Fibroblast of gingiva (primary cell): ENCODE results near the gene HCK.

Experiments
- DNase-seq: peaks from one replicate; pipeline ENCODE4 v3.0.0-alpha.2; 2011; ENCODE audit warnings: low read depth

HCK gene

DNA sequence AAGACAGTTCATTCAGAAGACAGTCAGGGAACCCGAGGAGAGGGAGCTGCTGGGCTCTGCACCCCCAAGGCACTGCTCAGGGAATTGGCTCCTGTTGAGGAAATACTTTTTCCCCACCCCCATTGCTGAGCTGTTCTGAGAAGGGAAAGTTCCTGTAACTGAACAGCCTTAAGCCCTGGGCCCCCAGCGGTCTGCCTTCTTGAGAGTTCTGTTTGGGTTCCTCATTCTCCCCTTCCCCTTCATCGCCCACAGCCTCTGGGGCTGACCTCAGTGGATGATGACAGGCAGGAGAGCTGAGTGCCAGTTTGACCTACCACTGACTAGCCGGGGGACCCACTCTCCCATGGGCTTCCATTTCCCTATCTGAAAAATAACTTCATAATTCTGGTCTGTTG, 10.7 kb downstream of the HCK start:
- DNase-seq = no peak

DNA sequence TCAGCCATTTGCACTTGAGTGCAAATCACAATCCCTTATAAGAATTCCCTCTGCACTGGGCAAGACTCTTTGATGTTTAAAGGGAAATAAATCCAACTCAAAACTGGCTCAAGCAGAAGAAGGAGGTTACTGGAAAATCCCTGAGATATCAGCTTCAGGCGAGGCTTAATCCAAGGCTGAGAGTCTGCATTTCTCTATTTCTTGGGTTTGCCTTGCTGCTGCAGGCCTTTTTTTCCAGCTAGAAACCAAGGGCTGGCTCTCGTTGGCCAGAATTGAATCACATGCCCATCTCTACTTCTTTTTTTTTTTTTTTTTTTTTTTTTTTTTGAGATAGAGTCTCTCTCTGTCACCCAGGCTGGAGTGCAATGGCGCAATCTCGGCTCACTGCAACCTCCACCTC, 11.7 kb downstream of the HCK start:
- no peak for DNase-seq

DNA sequence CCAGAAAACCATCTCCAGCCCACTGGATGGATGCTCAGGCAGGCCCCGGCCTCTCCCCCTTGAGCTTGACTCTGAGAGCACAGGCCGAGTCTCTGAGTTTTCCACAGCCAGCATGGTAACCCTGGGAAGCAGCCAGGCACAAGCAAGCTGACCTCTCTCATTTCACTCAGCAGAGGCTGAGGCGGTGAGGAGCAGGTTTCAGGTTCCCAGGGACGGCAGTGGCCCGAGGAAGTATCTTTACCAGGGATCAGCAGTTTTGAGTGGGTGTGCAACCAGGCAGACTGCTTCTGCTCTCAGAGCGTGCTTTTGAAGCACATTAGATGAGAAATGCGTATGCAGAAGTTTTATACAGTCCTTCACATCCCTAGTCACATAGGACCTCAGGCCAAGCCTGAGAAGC, 12.6 kb downstream of the HCK start:
- no peak for DNase-seq

DNA sequence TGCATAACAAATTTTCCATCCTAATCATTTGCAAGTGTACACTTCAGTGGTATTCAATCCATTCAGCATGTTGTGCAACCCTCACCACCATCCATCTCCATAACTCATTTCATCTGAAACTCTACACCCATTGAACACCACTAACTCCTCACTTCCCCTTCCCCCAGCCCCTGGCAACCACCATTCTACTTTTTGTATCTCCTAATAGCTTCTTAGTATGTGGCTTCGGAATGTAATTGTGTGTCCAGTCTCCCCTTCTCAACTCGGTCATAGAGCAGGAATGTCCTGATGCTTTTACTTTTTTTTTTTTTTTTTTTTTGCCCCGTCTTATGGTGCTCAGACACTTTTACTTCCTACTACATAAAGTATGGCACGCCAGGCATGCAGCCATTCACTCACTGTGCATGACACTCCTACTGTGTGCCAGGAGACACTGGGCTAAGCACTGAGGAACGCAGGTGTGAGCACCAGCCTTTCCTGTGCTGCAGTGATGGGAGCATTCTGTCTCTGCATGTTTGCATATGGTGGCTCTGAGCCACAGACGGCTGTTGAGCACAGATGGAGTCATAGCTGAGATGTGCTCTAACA, 15.3 kb downstream of the HCK start:
- DNase-seq = peak; percentile 96

DNA sequence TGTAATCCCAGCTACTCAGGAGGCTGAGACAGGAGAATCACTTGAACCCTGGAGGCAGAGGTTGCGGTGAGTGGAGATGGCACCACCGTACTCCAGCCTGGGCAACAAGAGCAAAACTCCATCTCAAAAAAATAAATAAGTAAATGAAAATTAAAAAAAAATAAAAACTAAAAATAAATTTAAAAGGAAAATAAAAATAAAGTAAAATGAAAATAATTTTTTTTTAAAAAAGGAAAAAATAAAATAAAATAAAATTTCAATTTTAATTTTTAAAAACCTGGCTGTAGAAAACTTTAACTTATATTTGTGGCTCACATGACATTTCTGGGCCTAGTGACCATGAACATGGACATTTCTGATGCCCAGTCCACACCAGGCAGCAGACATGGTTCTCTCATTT, 16.1 kb downstream of the HCK start:
- DNase-seq = no peak

DNA sequence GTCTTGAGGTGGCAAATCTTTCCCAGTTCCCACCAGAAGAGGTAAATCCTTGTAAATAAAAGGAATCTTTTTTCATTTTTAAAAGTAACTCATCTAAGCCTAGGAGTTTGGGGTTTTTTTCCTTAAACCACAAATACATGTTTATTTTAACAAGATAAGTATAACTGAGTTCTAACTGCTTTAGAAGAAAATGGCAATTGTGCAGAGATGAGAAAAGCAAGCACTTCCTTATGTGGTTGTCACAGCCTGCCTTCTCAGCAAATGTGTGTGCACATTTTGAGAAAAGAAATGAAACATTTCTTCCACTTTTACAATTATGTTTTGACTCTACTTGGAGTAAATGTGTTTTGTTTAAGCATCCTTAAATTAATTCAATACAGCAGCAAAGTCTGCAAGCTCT, 17.7 kb downstream of the HCK start:
- no peak for DNase-seq

DNA sequence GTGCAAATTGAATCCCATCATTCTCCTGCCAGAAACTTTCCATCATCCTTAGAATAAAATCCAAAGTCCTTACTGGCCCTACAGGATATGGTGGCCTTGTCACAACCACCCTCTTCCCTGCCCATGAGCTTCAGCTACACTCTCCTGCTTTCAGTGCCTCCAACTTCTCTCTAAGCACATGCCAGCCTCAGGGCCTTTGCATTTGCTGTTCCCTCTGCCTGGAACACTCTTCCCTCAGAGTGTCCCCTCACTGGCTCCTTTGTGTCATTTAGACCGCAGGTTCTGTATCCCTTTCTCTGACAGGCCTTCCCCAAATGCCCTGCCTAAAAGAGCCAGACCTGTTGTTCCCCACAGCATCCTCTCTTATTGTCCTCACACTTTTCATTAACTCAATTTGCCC, 18.2 kb downstream of the HCK start:
- no peak for DNase-seq

DNA sequence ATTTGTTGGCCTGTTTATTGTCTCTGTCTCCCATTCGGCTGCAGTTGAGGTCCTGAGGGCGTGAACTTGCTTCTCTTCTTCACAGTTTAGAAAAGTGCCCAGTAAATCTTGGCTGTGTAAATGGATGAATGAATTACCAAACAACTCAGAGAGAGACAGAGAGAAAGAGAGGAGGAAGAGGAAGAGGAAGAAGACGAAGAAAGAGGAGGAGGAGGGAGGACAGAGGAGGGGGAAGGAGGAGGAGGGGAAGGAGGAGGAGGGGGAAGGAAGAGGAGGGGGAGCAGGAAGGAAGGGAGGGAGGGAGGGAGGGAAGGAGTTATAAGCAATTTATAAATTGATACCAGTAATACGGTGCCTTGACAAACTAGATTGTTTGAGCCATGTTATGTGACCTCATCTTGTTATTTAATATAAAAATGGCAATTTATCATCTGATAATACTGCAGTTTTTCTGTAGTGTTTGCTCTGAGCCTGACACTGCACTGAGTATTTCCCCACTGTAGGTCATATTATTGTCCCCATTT, 18.7 kb downstream of the HCK start:
- DNase-seq = no peak

DNA sequence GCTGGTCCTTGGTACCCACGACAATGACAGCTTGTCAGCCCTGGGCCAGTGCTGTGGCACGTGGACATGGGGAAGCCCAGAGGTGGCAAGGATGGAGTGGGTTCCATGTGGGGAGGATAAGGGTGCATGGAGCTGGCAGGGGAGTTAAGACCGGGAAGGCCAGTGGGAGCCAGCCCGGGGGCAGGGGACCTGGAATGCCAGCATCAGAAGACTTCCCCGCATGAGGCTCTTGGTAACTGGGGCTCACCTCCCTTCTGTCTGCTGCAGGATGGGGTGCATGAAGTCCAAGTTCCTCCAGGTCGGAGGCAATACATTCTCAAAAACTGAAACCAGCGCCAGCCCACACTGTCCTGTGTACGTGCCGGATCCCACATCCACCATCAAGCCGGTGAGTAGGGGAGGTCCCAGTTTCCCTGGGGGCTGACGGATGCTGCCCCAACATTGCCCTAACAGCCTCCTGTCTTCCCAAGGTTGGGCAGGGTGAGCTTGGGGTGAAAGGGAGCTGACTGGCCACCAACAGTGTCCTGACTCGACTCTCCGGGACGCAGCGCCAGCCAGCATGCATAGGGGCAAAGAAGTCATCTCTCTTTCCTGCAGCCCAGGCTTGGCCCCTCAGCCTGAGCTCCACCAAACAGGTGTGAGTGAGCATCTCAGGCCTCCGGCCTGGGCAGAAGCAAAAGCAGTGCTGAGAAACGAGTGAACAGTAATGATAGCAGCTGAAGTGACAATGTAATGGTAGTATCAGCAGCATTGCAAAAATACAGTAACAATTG, 19.5 kb downstream of the HCK start:
- no peak for DNase-seq

DNA sequence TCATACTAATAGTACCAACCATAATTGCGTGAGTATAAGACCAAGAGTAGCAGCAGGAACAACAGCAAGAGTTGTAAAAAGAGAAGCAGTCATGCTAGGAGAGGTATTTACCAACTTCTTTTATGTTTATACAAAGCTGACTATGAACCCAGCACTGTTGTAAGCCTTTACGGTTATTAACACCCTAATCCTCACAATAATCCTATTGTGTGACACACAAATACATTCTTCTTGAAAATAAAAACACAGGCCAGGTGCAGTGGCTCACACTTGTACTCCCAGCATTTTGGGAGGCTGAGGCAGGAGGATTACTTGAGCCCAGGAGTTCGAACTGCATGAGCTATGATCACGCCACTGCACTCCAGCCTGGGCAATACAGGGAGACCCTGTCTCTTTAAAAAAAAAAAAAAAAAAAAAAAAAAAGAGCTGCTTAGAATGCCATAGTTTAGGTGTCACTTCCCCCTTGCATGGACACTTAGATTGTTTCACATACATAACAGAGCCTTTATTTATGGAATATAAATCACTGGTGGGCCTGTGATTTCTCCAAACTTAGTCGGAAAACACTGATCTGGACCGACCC, 20.2 kb downstream of the HCK start:
- no peak for DNase-seq

DNA sequence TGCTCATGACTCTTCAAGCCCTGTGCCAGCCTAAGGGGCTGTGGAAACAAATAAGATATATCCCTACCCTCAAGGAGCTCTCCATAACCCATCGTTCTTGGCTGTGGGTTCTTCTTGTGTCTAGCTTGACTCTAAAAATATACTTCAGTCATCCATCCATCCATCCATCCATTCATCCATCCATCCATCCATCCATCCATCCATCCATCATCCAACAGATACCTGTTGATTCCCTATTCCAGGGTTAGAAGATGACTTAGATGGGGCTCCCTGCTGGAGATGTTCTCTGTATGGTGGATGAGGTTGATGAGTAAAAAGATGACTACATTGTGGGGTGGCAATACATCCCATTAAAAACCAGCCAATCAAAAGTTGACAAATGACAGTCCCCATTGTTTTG, 23.5 kb downstream of the HCK start:
- DNase-seq = no peak

DNA sequence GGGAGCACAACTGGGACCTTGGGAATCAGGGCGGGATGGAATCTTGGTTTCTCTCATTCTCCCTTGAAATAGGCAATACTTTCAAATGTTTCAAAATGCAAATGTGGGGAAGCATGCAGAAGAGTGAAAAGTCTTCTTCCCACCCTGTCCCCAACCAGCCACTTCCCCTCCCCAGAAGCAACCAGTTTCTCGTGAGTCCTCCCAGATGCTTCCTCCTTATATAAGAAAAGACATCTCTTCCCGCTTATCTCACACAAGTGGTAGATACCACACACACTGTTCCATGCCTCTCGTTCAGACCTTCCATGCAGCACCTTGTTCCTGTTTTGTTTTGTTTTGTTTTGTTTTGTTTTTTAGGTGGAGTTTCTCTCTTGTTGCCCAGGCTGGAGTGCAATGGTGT, 25.1 kb downstream of the HCK start:
- DNase-seq = no peak

DNA sequence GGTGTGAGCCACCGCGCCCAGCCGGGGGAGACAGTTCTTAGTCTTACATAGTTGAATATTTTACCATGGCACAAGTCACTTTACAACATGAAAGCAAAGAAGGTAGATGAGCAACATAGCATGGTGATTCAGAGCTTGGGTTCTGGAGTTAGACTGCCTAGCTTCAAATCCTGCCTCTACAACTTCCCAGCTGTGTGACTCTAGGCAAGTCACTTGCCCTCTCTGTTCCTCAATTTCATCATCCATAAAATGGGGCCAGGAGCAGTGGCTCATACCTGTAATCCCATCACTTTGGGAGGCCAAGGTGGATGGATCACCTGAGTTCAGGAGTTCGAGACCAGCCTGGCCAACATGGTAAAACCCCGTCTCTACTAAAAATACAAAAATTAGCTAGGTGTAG, 26.3 kb downstream of the HCK start:
- no peak for DNase-seq

DNA sequence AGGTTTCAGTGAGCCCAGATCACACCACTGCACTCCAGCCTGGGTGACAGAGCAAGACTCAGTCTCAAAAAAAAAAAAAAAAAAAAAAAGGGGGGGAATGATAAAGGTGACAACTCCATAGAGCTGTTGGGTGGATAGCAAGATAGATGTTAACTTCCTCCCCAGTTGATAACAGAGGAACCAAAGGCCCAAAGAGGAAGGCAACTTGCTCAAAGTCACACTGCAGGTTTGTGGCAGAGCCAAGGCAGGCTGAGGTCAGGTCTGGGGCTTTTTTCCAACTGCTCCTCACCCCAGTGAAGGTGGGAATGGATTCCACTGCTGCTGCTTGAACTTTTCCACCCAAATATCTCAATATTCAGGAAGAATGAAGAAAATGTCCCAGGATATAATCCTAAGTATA, 26.7 kb downstream of the HCK start:
- DNase-seq = no peak

DNA sequence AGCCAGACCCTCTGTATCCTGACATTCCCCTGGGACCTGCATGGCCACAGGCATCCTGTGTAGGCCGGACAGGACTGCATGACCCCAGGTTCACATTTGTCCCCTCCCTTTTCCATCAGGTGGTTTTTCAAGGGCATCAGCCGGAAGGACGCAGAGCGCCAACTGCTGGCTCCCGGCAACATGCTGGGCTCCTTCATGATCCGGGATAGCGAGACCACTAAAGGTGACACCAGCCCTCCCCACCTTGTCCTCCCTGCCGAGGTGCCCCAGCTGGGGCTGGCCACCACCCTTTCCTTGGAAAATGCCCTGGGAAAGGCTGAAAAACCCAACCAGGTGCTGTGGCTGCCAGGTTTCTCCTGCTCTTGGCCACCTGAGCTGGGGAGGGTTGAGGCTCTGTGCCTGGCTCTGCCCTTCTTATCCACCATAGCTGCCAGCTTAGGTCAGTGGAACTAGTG, 27.6 kb downstream of the HCK start:
- DNase-seq = no peak

DNA sequence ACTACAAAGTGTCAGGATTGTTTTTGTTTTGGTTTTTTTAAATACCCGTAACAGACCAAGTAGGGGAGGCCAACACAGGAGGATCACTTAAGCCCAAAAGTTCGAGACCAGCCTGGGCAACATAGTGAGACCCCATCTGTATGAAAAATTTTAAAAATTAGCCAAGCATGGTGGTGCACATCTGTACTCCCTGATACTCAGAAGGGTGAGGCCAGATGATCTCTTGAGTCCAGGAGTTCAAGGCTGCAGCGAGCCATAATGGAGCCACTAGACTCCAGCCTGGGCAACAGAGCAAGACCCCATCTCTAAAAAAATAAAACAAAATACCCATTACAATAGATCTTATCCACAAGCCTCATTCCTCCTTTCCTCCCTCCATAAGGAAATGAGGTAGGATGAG, 28.7 kb downstream of the HCK start:
- no peak for DNase-seq

DNA sequence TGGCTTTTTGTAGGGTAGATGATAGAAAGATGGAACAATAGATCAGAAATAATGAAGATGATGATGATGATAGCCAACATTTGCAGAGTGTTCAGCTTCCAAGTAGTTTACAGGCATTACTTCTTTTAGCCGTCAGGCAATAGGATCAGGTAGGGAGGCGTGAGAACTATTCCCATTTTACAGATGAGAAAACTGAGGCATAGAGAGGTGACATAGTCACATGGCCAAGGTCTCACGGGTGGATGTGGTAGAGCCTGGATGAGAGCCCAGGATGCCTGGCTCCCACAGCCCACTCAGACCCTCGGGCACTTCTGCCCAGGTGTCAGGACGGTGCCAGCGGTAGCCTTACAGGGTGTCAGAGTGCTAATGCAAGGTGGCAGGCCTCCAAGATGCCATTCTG, 31.4 kb downstream of the HCK start:
- no peak for DNase-seq

DNA sequence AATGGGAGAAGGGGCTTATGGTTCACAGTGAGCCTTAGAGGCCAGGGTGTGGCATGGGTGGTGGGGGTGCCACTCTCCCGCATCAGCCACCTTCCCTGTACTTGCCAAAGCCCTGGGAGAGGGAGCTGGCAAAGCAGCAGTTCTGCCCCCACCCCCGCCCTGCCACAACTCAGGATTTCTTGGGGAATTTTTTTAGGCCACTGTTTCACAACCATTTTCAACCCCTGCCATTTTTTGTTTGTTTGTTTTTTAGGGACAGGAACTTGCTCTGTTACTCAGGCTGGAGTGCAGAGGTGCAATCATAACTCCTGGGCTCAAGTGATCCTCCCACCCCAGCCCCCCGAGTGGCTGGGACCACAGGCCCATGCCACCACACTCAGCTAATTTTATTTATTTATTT, 35.0 kb downstream of the HCK start:
- DNase-seq = no peak

DNA sequence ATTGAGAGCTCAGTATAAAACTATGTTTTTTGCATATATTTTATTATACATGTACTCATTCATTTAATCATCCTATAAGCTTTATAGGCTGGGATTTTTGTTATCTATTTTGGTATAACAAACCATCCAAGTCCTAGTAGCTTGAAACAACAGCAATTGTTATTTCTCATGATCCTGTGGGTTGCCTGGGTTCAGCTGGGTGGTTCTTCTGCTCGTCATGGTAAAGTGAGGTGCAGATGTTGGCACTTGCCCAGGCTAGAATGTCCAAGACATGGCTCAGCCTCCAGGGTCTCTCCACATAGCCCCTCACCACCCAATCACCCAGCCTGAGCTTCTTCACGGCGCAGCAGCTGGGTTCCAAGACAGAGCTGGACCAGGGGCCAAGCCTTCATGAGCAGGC, 36.7 kb downstream of the HCK start:
- no peak for DNase-seq

DNA sequence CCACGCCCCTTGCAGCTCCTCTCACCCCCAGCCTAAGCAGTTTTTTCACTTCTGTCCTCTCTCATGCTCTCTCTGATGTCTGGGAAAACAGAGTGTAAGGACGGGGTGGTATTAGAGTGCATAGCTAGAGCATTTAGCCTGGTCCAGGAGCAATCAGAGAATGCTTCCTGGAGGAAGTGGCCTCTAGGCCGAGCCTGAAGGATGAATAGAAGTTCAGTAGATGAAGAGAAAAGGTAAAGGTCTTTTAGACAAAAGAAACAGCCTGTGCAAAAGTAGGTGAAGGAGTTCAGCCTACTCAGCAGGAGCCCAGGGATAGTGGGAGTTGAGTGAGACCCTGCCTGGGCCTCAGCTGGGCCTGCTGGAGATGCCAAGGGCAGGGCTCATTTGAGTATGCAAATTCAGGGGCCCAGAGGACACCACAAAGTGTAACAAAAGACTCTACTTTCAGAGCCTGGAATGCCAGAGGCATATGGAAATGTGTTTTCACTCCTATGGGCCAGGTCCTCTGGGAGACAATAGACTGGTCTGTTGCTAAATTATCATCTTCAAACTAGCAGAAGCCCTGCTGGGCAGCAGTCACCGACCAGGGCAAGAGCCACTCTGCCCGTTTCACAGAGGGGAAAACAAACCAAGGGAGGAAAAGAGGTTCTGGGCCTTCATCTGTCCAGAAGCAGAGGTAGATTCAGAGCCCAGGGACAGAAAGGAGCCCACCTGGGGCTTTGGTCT, 37.8 kb downstream of the HCK start:
- peak; percentile 9 for DNase-seq

DNA sequence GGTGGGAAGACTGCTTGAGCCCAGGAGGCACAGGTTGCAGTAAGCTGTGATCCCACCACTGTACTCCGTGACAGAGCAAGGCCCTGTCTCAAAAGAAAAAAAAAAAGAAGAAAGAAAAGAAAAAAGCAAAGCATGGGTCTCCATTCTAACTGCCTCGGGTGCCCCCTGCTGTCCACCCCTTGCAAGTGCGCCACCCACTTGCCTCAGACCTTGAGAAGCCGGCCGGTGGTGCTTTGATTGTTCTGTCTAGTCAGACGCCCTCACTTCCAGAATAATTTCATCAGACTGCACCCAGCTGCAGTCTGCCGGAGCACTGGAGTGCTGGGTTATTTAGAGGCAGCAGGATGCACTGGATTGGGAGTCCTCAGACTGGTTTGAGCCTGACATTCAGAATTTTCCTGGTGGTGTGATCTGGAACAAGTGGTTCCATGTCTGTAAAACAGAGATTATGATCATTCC, 39.9 kb downstream of the HCK start:
- peak; percentile 67 for DNase-seq

DNA sequence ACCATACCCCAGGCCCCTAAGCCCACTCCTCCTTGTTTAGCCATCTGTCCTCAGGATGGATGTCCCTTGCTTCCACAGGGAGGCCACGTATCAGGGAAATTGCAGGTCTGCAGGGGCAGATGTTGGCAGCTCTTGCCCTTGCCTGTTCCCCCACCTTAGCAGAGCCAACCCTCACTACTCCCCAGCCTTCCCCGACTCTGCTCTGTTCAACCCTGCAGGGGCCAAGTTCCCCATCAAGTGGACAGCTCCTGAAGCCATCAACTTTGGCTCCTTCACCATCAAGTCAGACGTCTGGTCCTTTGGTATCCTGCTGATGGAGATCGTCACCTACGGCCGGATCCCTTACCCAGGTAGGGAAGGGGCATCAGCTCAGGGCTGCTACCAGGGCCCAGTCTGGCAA, 46.7 kb downstream of the HCK start:
- no peak for DNase-seq
